Stimulated activated naive CD8-positive, alpha-beta T cell treated with anti-CD3 and anti-CD28 coated beads, Interleukin-15, Interleukin-2, amounts not matched to agents 100 U/mL and 50 U/mL, for 24 hours (primary cell): ENCODE data around the gene USH2A.

Experiments used
- ATAC-seq: fragments of 150-1000 bp; cut with Tn5 transposase; one replicate; pipeline ENCODE4 v1.10.0; 2021
- DNase-seq: peaks from one replicate; pipeline ENCODE4 v3.0.0; 2021

USH2A gene

GRCh38 chr1:215926670-215927069 is 496.6 kb downstream of the USH2A start:
- ATAC-seq, result no peak
- no peak for DNase-seq

- no peak for ATAC-seq
- DNase-seq, result no peak
Observed at GRCh38 chr1:215923129-215923824, 500.0 kb downstream of the USH2A start.

- DNase-seq, result no peak
- ATAC-seq, result no peak
Observed at GRCh38 chr1:215911406-215911968, 511.8 kb downstream of the USH2A start.

- no peak for DNase-seq
- no peak for ATAC-seq
Observed at GRCh38 chr1:215905493-215906115, 517.6 kb downstream of the USH2A start.

GRCh38 chr1:215900684-215901083 is 522.6 kb downstream of the USH2A start:
- ATAC-seq, result no peak

GRCh38 chr1:215899901-215900300 is 523.3 kb downstream of the USH2A start:
- ATAC-seq (no peak), DNase-seq (no peak)

More at GRCh38 chr1:215900684-215901083, 522.6 kb downstream of the USH2A start:
- no peak for DNase-seq

GRCh38 chr1:215895893-215896292 is 527.4 kb downstream of the USH2A start:
- ATAC-seq (no peak), DNase-seq (no peak)

GRCh38 chr1:215895276-215895675 is 528.0 kb downstream of the USH2A start:
- no peak for DNase-seq
- ATAC-seq, result no peak

GRCh38 chr1:215894617-215895016 is 528.6 kb downstream of the USH2A start:
- no peak for DNase-seq
- ATAC-seq, result no peak

GRCh38 chr1:215891266-215892057 is 531.8 kb downstream of the USH2A start:
- no peak for DNase-seq
- no peak for ATAC-seq

GRCh38 chr1:215890438-215890837 is 532.8 kb downstream of the USH2A start:
- no peak for DNase-seq
- no peak for ATAC-seq

- DNase-seq (no peak), ATAC-seq (no peak)
Observed at GRCh38 chr1:215889871-215890270, 533.4 kb downstream of the USH2A start.

GRCh38 chr1:215888159-215888558 is 535.1 kb downstream of the USH2A start:
- DNase-seq, result no peak
- ATAC-seq, result no peak

- no peak for DNase-seq
- no peak for ATAC-seq
Observed at GRCh38 chr1:215887627-215888026, 535.6 kb downstream of the USH2A start.

GRCh38 chr1:215883004-215883403 is 540.2 kb downstream of the USH2A start:
- ATAC-seq, result no peak
- no peak for DNase-seq

- ATAC-seq (no peak), DNase-seq (no peak)
Observed at GRCh38 chr1:215878843-215879242, 544.4 kb downstream of the USH2A start.

GRCh38 chr1:215878128-215878527 is 545.1 kb downstream of the USH2A start:
- DNase-seq, result no peak
- no peak for ATAC-seq

GRCh38 chr1:215877452-215877951 is 545.7 kb downstream of the USH2A start:
- DNase-seq (no peak), ATAC-seq (no peak)

GRCh38 chr1:215875712-215876111 is 547.5 kb downstream of the USH2A start:
- DNase-seq, result no peak
- ATAC-seq, result no peak

- DNase-seq, result no peak
- ATAC-seq, result no peak
Observed at GRCh38 chr1:215875236-215875635, 548.0 kb downstream of the USH2A start.

- no peak for ATAC-seq
- DNase-seq, result no peak
Observed at GRCh38 chr1:215872658-215873057, 550.6 kb downstream of the USH2A start.

GRCh38 chr1:215868500-215868899 is 554.7 kb downstream of the USH2A start:
- ATAC-seq (no peak), DNase-seq (no peak)

- DNase-seq (no peak), ATAC-seq (no peak)
Observed at GRCh38 chr1:215865060-215865459, 558.2 kb downstream of the USH2A start.
